NCI-H146 treated with DMSO at 0.1 percent for 48 hours (cell line): ENCODE data around the gene TBCEL.
A peak's percentile ranks its signal among the peaks of the same experiment; 100 is the strongest.

ENCODE experiments used
- DNase-seq: peaks from one replicate; lab custom pipeline; 2025; ENCODE audit not compliant: unreplicated experiment; lab: John Stamatoyannopoulos, UW

The TBCEL gene

GRCh38 chr11:121058941-121059340, 35.0 kb downstream of the TBCEL start:
- DNase-seq, result no peak

- no peak for DNase-seq
These were observed 35.7 kb downstream of the TBCEL start for GRCh38 chr11:121059605-121060004.

GRCh38 chr11:121063728-121064127, 39.8 kb downstream of the TBCEL start:
- DNase-seq, result no peak

GRCh38 chr11:121066623-121067022, 42.7 kb downstream of the TBCEL start:
- DNase-seq, result no peak

GRCh38 chr11:121067026-121067425, 43.1 kb downstream of the TBCEL start:
- no peak for DNase-seq

GRCh38 chr11:121067453-121067852, 43.6 kb downstream of the TBCEL start:
- DNase-seq, result peak; percentile 78

GRCh38 chr11:121067962-121068647, 44.2 kb downstream of the TBCEL start:
- no peak for DNase-seq

- DNase-seq, result no peak
These were observed 44.9 kb downstream of the TBCEL start for GRCh38 chr11:121068787-121069186.

- no peak for DNase-seq
These were observed 47.3 kb downstream of the TBCEL start for GRCh38 chr11:121070951-121071845.

- DNase-seq, result no peak
These were observed 48.0 kb downstream of the TBCEL start for GRCh38 chr11:121071846-121072450.

- no peak for DNase-seq
These were observed 57.4 kb downstream of the TBCEL start for GRCh38 chr11:121081321-121081720.

- DNase-seq, result no peak
These were observed 58.3 kb downstream of the TBCEL start for GRCh38 chr11:121082219-121082618.

GRCh38 chr11:121082670-121083069, 58.8 kb downstream of the TBCEL start:
- no peak for DNase-seq

- no peak for DNase-seq
These were observed 63.0 kb downstream of the TBCEL start for GRCh38 chr11:121086866-121087265.

GRCh38 chr11:121089566-121089965, 65.7 kb downstream of the TBCEL start:
- DNase-seq, result no peak

- DNase-seq, result no peak
These were observed 66.3 kb downstream of the TBCEL start for GRCh38 chr11:121090145-121090721.

- DNase-seq, result no peak
These were observed 67.7 kb downstream of the TBCEL start for GRCh38 chr11:121091492-121092152.

- DNase-seq, result no peak
These were observed 71.7 kb downstream of the TBCEL start for GRCh38 chr11:121095561-121095960.

- DNase-seq, result no peak
These were observed 75.5 kb downstream of the TBCEL start for GRCh38 chr11:121099364-121099763.

- no peak for DNase-seq
These were observed 76.0 kb downstream of the TBCEL start for GRCh38 chr11:121099885-121100284.

GRCh38 chr11:121100943-121101342, 77.0 kb downstream of the TBCEL start, which contains the start of gene TECTA:
Gene TECTA, plus strand, starts transcription at chr11:121101243. Its CDS starts 1,423 bp downstream, at chr11:121102666.
- no peak for DNase-seq
